ENCODE data around the gene SLC7A9.
"Not testable (repeated sequence)": the region's sequence is repeated elsewhere in the genome, so short reads cannot be mapped to it uniquely, and the experiment has no call there.

Gene SLC7A9

GRCh38 chr19:32802840-32803239, 66.7 kb downstream of the SLC7A9 start:
- no peak for DNase-seq (ENCODE audit: low read depth in 4 of 4, low spot score in 1 of 4)

DNA sequence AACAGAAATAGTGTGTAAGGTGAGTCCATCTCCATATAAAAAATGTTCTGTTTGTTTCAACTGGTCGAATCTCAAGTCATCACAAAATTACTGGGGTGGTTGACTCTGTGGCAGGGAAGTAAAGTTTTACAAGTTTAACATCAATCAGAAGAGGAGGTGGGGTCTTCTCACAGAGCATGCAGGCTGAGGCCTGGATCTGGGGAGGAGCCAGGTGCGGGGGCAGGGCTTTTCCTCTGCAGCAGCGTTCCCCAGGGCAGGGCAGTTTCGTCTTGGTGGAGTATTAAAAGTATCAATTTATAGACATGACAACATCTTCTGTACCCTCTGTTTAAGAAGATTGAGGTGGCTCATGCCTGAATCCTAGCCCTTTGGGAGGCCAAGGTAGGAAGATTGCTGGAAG, 68.8 kb downstream of the SLC7A9 start:
- DNase-seq (ENCODE audit: low read depth in 4 of 4, low spot score in 1 of 4): no peak

- no peak for DNase-seq (ENCODE audit: low read depth in 4 of 4, low spot score in 1 of 4)
Observed at GRCh38 chr19:32800191-32800590, 69.4 kb downstream of the SLC7A9 start.

GRCh38 chr19:32798201-32798600, 71.4 kb downstream of the SLC7A9 start:
- no peak for DNase-seq (ENCODE audit: low read depth in 4 of 4, low spot score in 1 of 4)

GRCh38 chr19:32789429-32789828, 80.1 kb downstream of the SLC7A9 start:
- no peak for DNase-seq (ENCODE audit: low read depth in 4 of 4, low spot score in 1 of 4)

GRCh38 chr19:32787895-32788294, 81.7 kb downstream of the SLC7A9 start:
- not testable (repeated sequence) for DNase-seq (ENCODE audit: low read depth in 4 of 4, low spot score in 1 of 4)

- DNase-seq (ENCODE audit: low read depth in 4 of 4, low spot score in 1 of 4): not testable (repeated sequence)
Observed at GRCh38 chr19:32787161-32787813, 82.3 kb downstream of the SLC7A9 start.

- not testable (repeated sequence) for DNase-seq (ENCODE audit: low read depth in 4 of 4, low spot score in 1 of 4)
Observed at GRCh38 chr19:32782089-32782488, 87.5 kb downstream of the SLC7A9 start.

- no peak for DNase-seq (ENCODE audit: low read depth in 4 of 4, low spot score in 1 of 4)
Observed at GRCh38 chr19:32781280-32781679, 88.3 kb downstream of the SLC7A9 start.

Measured in stimulated activated CD4-positive, alpha-beta T cell treated with anti-CD3 and anti-CD28 coated beads, Interleukin-1b, Interleukin-23, amount 100 ng/mL, for 24 hours (primary cell).